ENCODE results near the gene SRGAP2B. TPM values are rescaled to one million over a fixed set of nuclear protein-coding genes. Genes with fewer than 3 reads are reported as not detected.
"Not testable (repeated sequence)": the region's sequence is repeated elsewhere in the genome, so short reads cannot be mapped to it uniquely, and the experiment has no call there.

Gene SRGAP2B
- total RNA-seq, 2 donors from 2014 or later: 61.2 to 82.0 TPM

GRCh38 chr1:145019709-145020108 is 75.4 kb downstream of the SRGAP2B start:
- not testable (repeated sequence) for H3K9me3 ChIP-seq (ENCODE audit: control insufficient read depth, low read length); H3K4me3 Mint-ChIP-seq; H3K27me3 Mint-ChIP-seq (ENCODE audit: insufficient read depth); H3K27ac ChIP-seq (ENCODE audit: low read depth, low read length); H3K9ac ChIP-seq (ENCODE audit: extremely low read depth, low read length, poor library complexity, severe bottlenecking); DNase-seq; H3K4me1 Mint-ChIP-seq; H3K36me3 Mint-ChIP-seq (ENCODE audit: low read depth); H3K4me3 ChIP-seq (ENCODE audit: low read length); H3K36me3 ChIP-seq (ENCODE audit: control insufficient read depth, insufficient read depth, low read length); H3K27me3 ChIP-seq (ENCODE audit: control insufficient read depth, insufficient read depth, low read length, poor library complexity, severe bottlenecking); H3K4me1 ChIP-seq (ENCODE audit: control insufficient read depth, insufficient read depth, low read length); H3K9me3 Mint-ChIP-seq
- peak overlapping the region; percentile 11 for H3K27ac Mint-ChIP-seq
- 40 to 63% methylated on average over 1 to 2 of the region's 2 CpGs for WGBS, 2 experiments (ENCODE audit: insufficient coverage in 1 of 2, insufficient read length in 1 of 2)

GRCh38 chr1:145017725-145018124 is 77.4 kb downstream of the SRGAP2B start:
- WGBS, 2 experiments (ENCODE audit: insufficient coverage in 1 of 2, insufficient read length in 1 of 2): 100% methylated on average over 1 of the region's 2 CpGs; no CpG with 5 or more reads in 1 of the 2 experiments
- not testable (repeated sequence) for H3K9me3 Mint-ChIP-seq; H3K27ac Mint-ChIP-seq; H3K4me3 Mint-ChIP-seq; H3K4me1 Mint-ChIP-seq; H3K27me3 Mint-ChIP-seq (ENCODE audit: insufficient read depth); H3K27ac ChIP-seq (ENCODE audit: low read depth, low read length); DNase-seq; H3K27me3 ChIP-seq (ENCODE audit: control insufficient read depth, insufficient read depth, low read length, poor library complexity, severe bottlenecking); H3K9me3 ChIP-seq (ENCODE audit: control insufficient read depth, low read length); H3K9ac ChIP-seq (ENCODE audit: extremely low read depth, low read length, poor library complexity, severe bottlenecking); H3K4me1 ChIP-seq (ENCODE audit: control insufficient read depth, insufficient read depth, low read length); H3K36me3 Mint-ChIP-seq (ENCODE audit: low read depth); H3K4me3 ChIP-seq (ENCODE audit: low read length); H3K36me3 ChIP-seq (ENCODE audit: control insufficient read depth, insufficient read depth, low read length)

- not testable (repeated sequence) for H3K9ac ChIP-seq (ENCODE audit: extremely low read depth, low read length, poor library complexity, severe bottlenecking); DNase-seq; H3K9me3 ChIP-seq (ENCODE audit: control insufficient read depth, low read length); H3K27me3 Mint-ChIP-seq (ENCODE audit: insufficient read depth); H3K27ac ChIP-seq (ENCODE audit: low read depth, low read length); H3K9me3 Mint-ChIP-seq; H3K27me3 ChIP-seq (ENCODE audit: control insufficient read depth, insufficient read depth, low read length, poor library complexity, severe bottlenecking); H3K36me3 ChIP-seq (ENCODE audit: control insufficient read depth, insufficient read depth, low read length); H3K36me3 Mint-ChIP-seq (ENCODE audit: low read depth); H3K27ac Mint-ChIP-seq; H3K4me1 ChIP-seq (ENCODE audit: control insufficient read depth, insufficient read depth, low read length); H3K4me1 Mint-ChIP-seq; H3K4me3 ChIP-seq (ENCODE audit: low read length); H3K4me3 Mint-ChIP-seq
Observed at GRCh38 chr1:145016492-145016862, 78.7 kb downstream of the SRGAP2B start.

GRCh38 chr1:145015744-145016491 is 79.2 kb downstream of the SRGAP2B start:
- not testable (repeated sequence) for H3K4me3 ChIP-seq (ENCODE audit: low read length); H3K27me3 Mint-ChIP-seq (ENCODE audit: insufficient read depth); H3K27me3 ChIP-seq (ENCODE audit: control insufficient read depth, insufficient read depth, low read length, poor library complexity, severe bottlenecking); H3K27ac ChIP-seq (ENCODE audit: low read depth, low read length); H3K4me3 Mint-ChIP-seq; H3K27ac Mint-ChIP-seq; H3K4me1 ChIP-seq (ENCODE audit: control insufficient read depth, insufficient read depth, low read length); DNase-seq; H3K9ac ChIP-seq (ENCODE audit: extremely low read depth, low read length, poor library complexity, severe bottlenecking); H3K36me3 Mint-ChIP-seq (ENCODE audit: low read depth); H3K9me3 ChIP-seq (ENCODE audit: control insufficient read depth, low read length); H3K9me3 Mint-ChIP-seq; H3K36me3 ChIP-seq (ENCODE audit: control insufficient read depth, insufficient read depth, low read length); H3K4me1 Mint-ChIP-seq
- no CpG with 5 or more reads among the region's 2 CpGs for WGBS, 2 experiments (ENCODE audit: insufficient coverage in 1 of 2, insufficient read length in 1 of 2)

- H3K9me3 Mint-ChIP-seq; H3K36me3 ChIP-seq (ENCODE audit: control insufficient read depth, insufficient read depth, low read length); H3K27me3 Mint-ChIP-seq (ENCODE audit: insufficient read depth); H3K9ac ChIP-seq (ENCODE audit: extremely low read depth, low read length, poor library complexity, severe bottlenecking); H3K4me1 Mint-ChIP-seq; H3K27me3 ChIP-seq (ENCODE audit: control insufficient read depth, insufficient read depth, low read length, poor library complexity, severe bottlenecking); H3K4me3 Mint-ChIP-seq; H3K4me1 ChIP-seq (ENCODE audit: control insufficient read depth, insufficient read depth, low read length); H3K36me3 Mint-ChIP-seq (ENCODE audit: low read depth); H3K4me3 ChIP-seq (ENCODE audit: low read length); DNase-seq; H3K27ac Mint-ChIP-seq; H3K9me3 ChIP-seq (ENCODE audit: control insufficient read depth, low read length); H3K27ac ChIP-seq (ENCODE audit: low read depth, low read length): not testable (repeated sequence)
- WGBS, 2 experiments (ENCODE audit: insufficient coverage in 1 of 2, insufficient read length in 1 of 2): 90% methylated on average over 3 of the region's 4 CpGs; no CpG with 5 or more reads in 1 of the 2 experiments
Observed at GRCh38 chr1:145013353-145013752, 81.8 kb downstream of the SRGAP2B start.

GRCh38 chr1:145011811-145012210 is 83.3 kb downstream of the SRGAP2B start:
- not testable (repeated sequence) for H3K4me1 ChIP-seq (ENCODE audit: control insufficient read depth, insufficient read depth, low read length); H3K36me3 ChIP-seq (ENCODE audit: control insufficient read depth, insufficient read depth, low read length); H3K36me3 Mint-ChIP-seq (ENCODE audit: low read depth); H3K9me3 Mint-ChIP-seq; H3K27ac Mint-ChIP-seq; H3K27me3 ChIP-seq (ENCODE audit: control insufficient read depth, insufficient read depth, low read length, poor library complexity, severe bottlenecking); H3K4me3 ChIP-seq (ENCODE audit: low read length); H3K4me3 Mint-ChIP-seq; H3K27me3 Mint-ChIP-seq (ENCODE audit: insufficient read depth); H3K4me1 Mint-ChIP-seq; DNase-seq; H3K27ac ChIP-seq (ENCODE audit: low read depth, low read length); H3K9ac ChIP-seq (ENCODE audit: extremely low read depth, low read length, poor library complexity, severe bottlenecking); H3K9me3 ChIP-seq (ENCODE audit: control insufficient read depth, low read length)
- WGBS, 2 experiments (ENCODE audit: insufficient coverage in 1 of 2, insufficient read length in 1 of 2): 100% methylated on average over 2 of the region's 4 CpGs; no CpG with 5 or more reads in 1 of the 2 experiments

GRCh38 chr1:145010580-145010979 is 84.5 kb downstream of the SRGAP2B start:
- H3K4me3 Mint-ChIP-seq: not testable (repeated sequence)

More at GRCh38 chr1:145010580-145010979, 84.5 kb downstream of the SRGAP2B start:
- H3K27ac Mint-ChIP-seq; H3K36me3 ChIP-seq (ENCODE audit: control insufficient read depth, insufficient read depth, low read length); H3K27me3 Mint-ChIP-seq (ENCODE audit: insufficient read depth); H3K9ac ChIP-seq (ENCODE audit: extremely low read depth, low read length, poor library complexity, severe bottlenecking); H3K36me3 Mint-ChIP-seq (ENCODE audit: low read depth); H3K9me3 ChIP-seq (ENCODE audit: control insufficient read depth, low read length); H3K4me1 Mint-ChIP-seq; H3K9me3 Mint-ChIP-seq; H3K27ac ChIP-seq (ENCODE audit: low read depth, low read length); DNase-seq; H3K4me3 ChIP-seq (ENCODE audit: low read length); H3K27me3 ChIP-seq (ENCODE audit: control insufficient read depth, insufficient read depth, low read length, poor library complexity, severe bottlenecking); H3K4me1 ChIP-seq (ENCODE audit: control insufficient read depth, insufficient read depth, low read length): not testable (repeated sequence)
- WGBS, 2 experiments (ENCODE audit: insufficient coverage in 1 of 2, insufficient read length in 1 of 2): 93% methylated on average over 2 of the region's 3 CpGs; no CpG with 5 or more reads in 1 of the 2 experiments

Measured in endodermal cell (in vitro differentiated cells).